Stimulated activated CD4-positive, alpha-beta T cell treated with anti-CD3 and anti-CD28 coated beads, Interleukin-4, amount 100 ng/mL, for 4 hours (primary cell): ENCODE measurements around the gene HSD17B8.

Experiments
- DNase-seq, 2 experiments: peaks; one replicate each; pipeline ENCODE4 v3.0.0-alpha.2; 2020

The HSD17B8 gene

DNA sequence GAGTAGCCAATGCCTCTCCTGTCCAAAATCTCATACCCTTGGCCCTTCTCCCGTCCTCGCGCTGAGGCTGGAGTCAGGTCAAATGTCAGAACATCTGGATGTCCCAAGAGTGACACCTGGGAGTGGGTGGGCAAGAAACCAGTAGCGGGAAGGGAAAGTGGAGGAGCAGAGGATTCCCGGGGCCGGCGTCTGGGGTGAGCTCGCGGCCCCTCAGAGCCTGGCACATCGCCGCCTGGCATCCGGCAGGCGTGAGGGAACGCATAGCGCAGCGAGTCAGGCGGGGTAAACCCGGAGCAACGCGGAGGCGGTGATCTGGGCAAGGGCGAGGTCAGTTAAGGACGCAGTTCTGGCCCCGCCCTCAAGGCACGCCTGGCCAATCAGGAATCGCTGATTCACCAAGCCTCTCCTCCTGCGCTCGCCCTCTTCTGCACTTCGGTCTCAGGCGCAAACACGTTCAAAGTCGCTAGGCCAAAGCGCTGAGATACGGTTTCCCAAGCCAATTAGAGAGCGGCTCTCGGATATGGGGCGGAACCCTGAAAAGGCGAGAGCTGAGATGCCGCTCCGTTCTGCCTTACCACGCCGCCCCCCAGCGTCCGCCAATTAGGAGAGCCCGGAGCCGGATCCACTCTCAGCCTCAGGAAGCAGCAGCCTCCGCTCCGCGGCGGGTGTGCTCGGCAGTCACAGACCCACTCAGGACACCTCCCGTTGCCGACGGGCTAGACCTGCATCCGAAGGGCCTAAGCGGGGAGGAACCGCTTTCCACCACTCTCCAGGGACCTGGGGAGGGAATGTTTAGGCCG, 44.7 kb downstream of the HSD17B8 start:
- peak; percentile 89 to 94 for DNase-seq

DNA sequence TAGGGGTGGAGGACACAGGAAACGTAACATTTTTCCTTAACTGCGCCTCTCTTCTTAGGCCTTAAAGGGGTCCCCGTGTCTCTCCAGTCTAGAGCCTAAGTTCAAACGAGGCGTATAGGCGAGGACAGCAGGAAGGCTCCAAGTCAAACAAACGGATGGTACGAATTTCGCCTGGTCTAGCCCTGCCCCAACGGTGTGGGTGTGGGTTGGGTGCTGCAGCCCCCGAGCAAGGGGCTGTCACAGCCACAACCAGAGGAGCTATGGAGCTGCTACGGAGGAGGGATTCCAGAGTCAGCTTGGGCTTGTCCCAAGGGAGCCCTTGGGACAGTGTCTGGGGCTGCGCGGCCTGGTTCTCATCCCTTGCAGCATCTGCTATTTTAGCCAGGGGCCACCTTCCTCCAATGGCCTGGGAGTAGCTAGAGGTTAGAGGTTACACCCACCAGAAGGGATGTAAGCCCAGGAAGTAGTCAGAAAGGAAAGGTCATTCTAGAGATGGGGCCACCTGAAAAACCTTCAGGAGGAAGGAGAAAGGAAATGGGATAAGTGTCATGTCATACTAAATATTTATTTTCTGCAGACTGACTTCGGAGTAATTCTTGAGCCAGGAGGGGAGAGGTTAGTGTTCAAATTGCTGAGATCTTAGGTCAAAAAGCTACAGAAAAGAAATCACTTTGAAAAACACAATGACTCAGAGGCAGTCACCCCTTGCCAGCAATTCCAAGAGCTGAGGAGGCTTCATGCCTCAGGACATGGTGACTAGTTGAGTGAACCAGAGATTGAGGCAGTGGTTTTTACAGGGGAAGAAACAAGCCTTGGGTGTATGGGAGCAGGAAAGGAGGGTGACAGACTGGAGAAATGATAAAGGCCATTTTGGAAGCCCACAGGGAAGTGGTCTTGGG, 45.5 kb downstream of the HSD17B8 start:
- no peak for DNase-seq

DNA sequence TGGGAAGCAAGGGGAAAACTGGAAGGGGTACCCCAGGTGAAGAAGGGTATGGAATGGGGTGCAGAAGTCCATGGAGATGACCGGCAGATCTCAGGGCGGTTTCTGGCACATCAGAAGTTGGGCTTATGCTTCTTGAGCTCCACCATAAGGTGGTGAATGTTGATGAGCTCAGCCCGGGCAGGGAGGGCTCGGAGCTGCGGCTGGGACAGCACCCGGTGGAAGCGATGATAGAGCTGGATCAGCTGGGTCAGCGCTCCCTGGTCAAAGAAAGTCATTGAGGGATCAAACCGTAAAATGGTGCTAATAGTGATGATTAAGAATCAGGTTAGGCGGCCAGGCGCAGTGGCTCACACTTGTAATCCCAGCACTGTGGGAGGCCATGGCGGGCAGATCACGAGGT, 46.3 kb downstream of the HSD17B8 start:
- DNase-seq: no peak

DNA sequence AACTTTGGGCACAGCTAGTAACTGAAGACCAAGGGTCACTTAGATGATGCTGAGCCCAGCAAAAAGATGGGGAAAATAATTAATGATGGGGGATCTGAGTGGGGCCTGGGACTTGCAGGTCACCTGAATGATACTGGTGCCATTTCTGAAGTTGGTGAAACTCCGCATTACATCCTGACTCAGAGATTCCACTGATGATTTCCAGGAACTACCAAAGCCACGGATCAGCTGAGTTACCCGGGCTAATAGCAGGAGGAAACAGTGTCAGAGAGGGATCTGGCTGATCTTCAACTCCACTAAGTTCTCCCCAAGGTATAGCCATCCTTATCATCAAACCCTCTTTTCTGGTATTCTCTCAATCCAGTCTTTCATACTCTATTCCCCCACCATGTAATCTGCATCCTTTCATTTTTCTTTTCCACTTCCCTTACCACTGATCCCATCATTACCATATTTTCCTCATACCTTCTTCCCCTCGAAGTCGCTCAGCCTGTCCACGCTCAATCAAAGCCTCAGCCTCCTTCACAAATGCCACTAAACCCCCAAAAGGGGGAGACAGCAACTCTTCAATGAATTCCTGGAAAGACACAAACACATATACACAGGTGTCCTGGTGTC, 47.0 kb downstream of the HSD17B8 start:
- DNase-seq: no peak

DNA sequence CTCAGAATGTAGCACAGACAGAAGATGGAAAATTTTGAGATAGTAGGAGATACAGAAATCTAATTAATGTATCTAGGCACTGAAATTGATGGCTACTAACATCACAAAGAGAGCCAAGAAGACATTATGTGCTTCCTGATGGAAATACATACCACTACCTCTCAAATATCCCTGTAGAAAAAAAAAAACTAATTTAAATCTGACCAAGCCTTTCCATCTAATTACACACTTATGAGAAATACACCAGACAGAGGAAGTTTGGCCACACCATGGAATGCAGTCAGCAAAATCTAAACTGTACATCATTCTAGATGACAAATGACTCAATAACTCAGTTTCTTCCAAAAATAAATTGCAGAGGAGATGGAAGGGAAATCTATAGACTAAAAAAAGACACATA, 48.3 kb downstream of the HSD17B8 start:
- no peak for DNase-seq

DNA sequence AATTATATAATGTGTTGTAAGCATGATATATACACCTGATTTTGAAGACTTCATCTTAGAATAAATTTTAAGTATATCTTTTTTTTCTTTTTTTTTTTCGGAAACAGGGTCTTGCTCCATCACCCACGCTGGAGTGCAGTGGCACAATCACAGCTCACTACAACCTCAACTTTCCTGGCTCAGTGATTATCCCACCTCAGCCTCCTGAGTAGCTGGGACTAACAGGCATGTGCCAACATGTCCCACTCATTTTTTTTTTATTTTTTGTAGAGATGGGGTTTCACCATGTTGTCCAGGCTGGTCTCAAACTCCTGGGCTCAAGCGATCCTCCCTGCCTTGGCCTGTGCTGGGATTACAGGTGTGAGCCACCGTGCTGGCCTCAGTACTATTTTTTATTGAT, 50.1 kb downstream of the HSD17B8 start:
- DNase-seq: no peak
